ENCODE measurements around the gene CDK17. TPM values are rescaled to one million over a fixed set of nuclear protein-coding genes. Genes with fewer than 3 reads are reported as not detected.

The CDK17 gene
- total and polyA plus RNA-seq, 10 donors: 12.9 to 108 (median 66.4) TPM

- intact Hi-C loops (cut with DNase I; ENCODE audit: low total_unique reads): no loop called here
- peak; percentile 45 for DNase-seq
- Histone ChIP-seq H3K36me3 (peaks cover 0 to 59% (median 0%) of the 10 kb centered on the region in 6 donors), H3K4me3 (no peak overlapping the region), H3K9me3 (no peaks in the 10 kb centered on the region), H3K4me1 (peaks cover 17 to 88% (median 69%) of the 10 kb centered on the region in 6 donors), H3K27ac (peak overlapping the region in 5 of 8 donors; percentile 6 to 71 (median 59)), H3K27me3 (replicated peaks in 1 of 7) (no peaks in the 10 kb centered on the region)
- TF ChIP-seq POLR2A (IDR thresholded peaks at IDR 0.05): no peak
- TF ChIP-seq CTCF (IDR thresholded peaks at IDR 0.05 in 8 of 11, conservative IDR thresholded peaks at IDR 0.05 in 3 of 11): no peak
- TF ChIP-seq POLR2AphosphoS5 (IDR thresholded peaks at IDR 0.05): no peak
- WGBS, 5 donors: 62 to 72% (median 67%) methylated on average over 18 of the region's 18 CpGs
Observed at GRCh38 chr12:96236221-96236822, 163.9 kb downstream of the CDK17 start.

GRCh38 chr12:96235484-96235826, 164.8 kb downstream of the CDK17 start:
- Histone ChIP-seq H3K9me3 (no peaks in the 10 kb centered on the region), H3K27me3 (replicated peaks in 1 of 7) (no peaks in the 10 kb centered on the region), H3K36me3 (peaks cover 0 to 68% (median 3%) of the 10 kb centered on the region in 6 donors), H3K27ac (peak overlapping the region in 2 of 8 donors; percentile 5 to 10), H3K4me1 (peaks cover 17 to 79% (median 60%) of the 10 kb centered on the region in 6 donors), H3K4me3 (no peak overlapping the region)
- DNase-seq: no peak
- intact Hi-C loops (cut with DNase I; ENCODE audit: low total_unique reads): no loop called here
- 68 to 88% (median 73%) methylated on average over 5 of the region's 5 CpGs for WGBS, 5 donors
- TF ChIP-seq CTCF (IDR thresholded peaks at IDR 0.05 in 8 of 11, conservative IDR thresholded peaks at IDR 0.05 in 3 of 11): no peak
- peak in 1 of 3 donors; percentile 13 for TF ChIP-seq POLR2AphosphoS5 (IDR thresholded peaks at IDR 0.05)
- no peak for TF ChIP-seq POLR2A (IDR thresholded peaks at IDR 0.05)

GRCh38 chr12:96234591-96235483, 165.4 kb downstream of the CDK17 start:
- Histone ChIP-seq H3K9me3 (no peaks in the 10 kb centered on the region), H3K4me3 (no peak overlapping the region), H3K4me1 (peaks cover 17 to 73% (median 55%) of the 10 kb centered on the region in 6 donors), H3K36me3 (peaks cover 0 to 73% (median 4%) of the 10 kb centered on the region in 6 donors), H3K27ac (peak overlapping the region in 4 of 8 donors; percentile 5 to 53 (median 18)), H3K27me3 (replicated peaks in 1 of 7) (no peaks in the 10 kb centered on the region)
- peak in 1 of 3 donors; percentile 17 for TF ChIP-seq POLR2AphosphoS5 (IDR thresholded peaks at IDR 0.05)
- TF ChIP-seq CTCF (IDR thresholded peaks at IDR 0.05 in 8 of 11, conservative IDR thresholded peaks at IDR 0.05 in 3 of 11): no peak
- peak; percentile 47 for DNase-seq
- intact Hi-C loops (cut with DNase I; ENCODE audit: low total_unique reads): no loop called here
- WGBS, 5 donors: 78 to 92% (median 84%) methylated on average over 22 of the region's 22 CpGs

GRCh38 chr12:96233939-96234461, 166.2 kb downstream of the CDK17 start:
- TF ChIP-seq CTCF (IDR thresholded peaks at IDR 0.05 in 8 of 11, conservative IDR thresholded peaks at IDR 0.05 in 3 of 11) (no peak), POLR2AphosphoS5 (IDR thresholded peaks at IDR 0.05) (peak; percentile 51 to 68 (median 57))
- peak; percentile 75 for DNase-seq
- H3K9me3 ChIP-seq: no peaks in the 10 kb centered on the region
- 69 to 81% (median 75%) methylated on average over 14 to 15 of the region's 15 CpGs for WGBS, 5 donors
- peaks cover 0 to 74% (median 4%) of the 10 kb centered on the region in 6 donors for H3K36me3 ChIP-seq
- intact Hi-C loops (cut with DNase I; ENCODE audit: low total_unique reads): no loop called here
- H3K27ac ChIP-seq: peak overlapping the region in 4 of 8 donors; percentile 5 to 53 (median 30)
- H3K4me1 ChIP-seq: peaks cover 17 to 64% (median 47%) of the 10 kb centered on the region in 6 donors
- no peak overlapping the region for H3K4me3 ChIP-seq
- H3K27me3 ChIP-seq (replicated peaks in 1 of 7): no peaks in the 10 kb centered on the region
